Mammary epithelial cell (primary cell): ENCODE results near the gene OR6N2.

Source experiments
- CTCF ChIP-seq, 2 donors: IDR thresholded peaks in 1 of 2; conservative IDR thresholded peaks in 1 of 2; 2 replicates each; pipeline ENCODE4 v1.5.1; 2011 to 2012; ENCODE audit warnings: inconsistent platforms in 2 of 2, low read length in 2 of 2, mild to moderate bottlenecking in 2 of 2, control low read depth in 1 of 2, low read depth in 1 of 2; ENCODE audit not compliant: insufficient read depth in 1 of 2; ENCODE audit errors: extremely low read depth in 1 of 2
- EZH2 ChIP-seq: IDR thresholded peaks from 2 replicates; pipeline ENCODE4 v1.6.1; 2012; ENCODE audit warnings: low read length, inconsistent platforms, borderline replicate concordance

GRCh38 chr1:158803678-158804077 is 22.7 kb upstream of the OR6N2 start:
- TF ChIP-seq CTCF (conservative IDR thresholded peaks at IDR 0.05 in 1 of 2, IDR thresholded peaks at IDR 0.05 in 1 of 2; ENCODE audit: extremely low read depth in 1 of 2, insufficient read depth in 1 of 2, low read depth in 1 of 2, low read length in 2 of 2): no peak
- no peak for TF ChIP-seq EZH2
